ENCODE results near the gene KDM4B. TPM values are rescaled to one million over a fixed set of nuclear protein-coding genes. Genes with fewer than 3 reads are reported as not detected.

KDM4B gene
- total RNA-seq, 1 experiment from 2014 or later: 35.9 TPM

Small RNA genes lying within 50 kb of the gene (microRNA-seq; reads per million reads assigned to microRNA genes)
- 2.0 reads per million for gene MIR4747 (ENCODE audit: borderline number of aligned reads)

Other genes with a start within 250 kb of the KDM4B start
- 67.6 TPM for gene DPP9, start 245.3 kb upstream of the KDM4B start, total RNA-seq (2021; ENCODE audit: unreplicated experiment)
- gene FEM1A, start 177.4 kb upstream of the KDM4B start, total RNA-seq (2021; ENCODE audit: unreplicated experiment): 17.7 TPM
- 28.7 TPM for gene TICAM1, start 137.4 kb upstream of the KDM4B start, total RNA-seq (2021; ENCODE audit: unreplicated experiment)
- gene PLIN3, start 101.4 kb upstream of the KDM4B start, total RNA-seq (2021; ENCODE audit: unreplicated experiment): 207 TPM
- not detected for gene ARRDC5, start 66.2 kb upstream of the KDM4B start, total RNA-seq (2021; ENCODE audit: unreplicated experiment)
- gene UHRF1, start 59.6 kb upstream of the KDM4B start, total RNA-seq (2021; ENCODE audit: unreplicated experiment): 109 TPM

All from HCT116 (cell line).